ENCODE measurements around the gene SLC66A3.

The SLC66A3 gene

DNA sequence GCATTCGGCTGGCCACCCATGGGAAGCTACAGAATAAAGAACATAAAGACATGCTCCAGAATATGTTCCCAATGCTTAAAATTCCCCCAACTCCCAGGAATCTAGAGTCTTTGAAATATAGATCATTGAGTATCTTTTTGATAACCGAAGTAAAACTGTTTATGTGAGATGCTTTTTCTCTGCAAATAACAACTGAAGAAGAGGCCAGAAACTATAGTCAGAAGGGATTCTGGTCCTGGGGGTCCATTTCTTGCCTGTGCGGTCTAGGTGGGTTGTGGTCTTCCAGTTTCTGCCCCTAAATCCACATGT is 30.6 kb upstream of the SLC66A3 start:
- H3K27me3 ChIP-seq (ENCODE audit: control insufficient read depth in 1 of 2, insufficient read depth in 2 of 2, low read length in 2 of 2) = no peaks in the 10 kb centered on the region
- H3K27ac ChIP-seq (ENCODE audit: low read length) = no peak overlapping the region
- H3K9ac ChIP-seq (ENCODE audit: low read length in 2 of 2) = no peak overlapping the region
- no peaks in the 10 kb centered on the region for H3K36me3 ChIP-seq (ENCODE audit: control insufficient read depth in 2 of 2, insufficient read depth in 2 of 2, low read length in 2 of 2)
- peaks cover 7% of the 10 kb centered on the region for H3K4me1 ChIP-seq (ENCODE audit: control insufficient read depth, insufficient read depth, low read length)
- no peaks in the 10 kb centered on the region for H3K9me3 ChIP-seq (ENCODE audit: control insufficient read depth in 2 of 2, low read length in 2 of 2)
- no peak overlapping the region for H3K4me3 ChIP-seq (ENCODE audit: low read length in 2 of 2)

DNA sequence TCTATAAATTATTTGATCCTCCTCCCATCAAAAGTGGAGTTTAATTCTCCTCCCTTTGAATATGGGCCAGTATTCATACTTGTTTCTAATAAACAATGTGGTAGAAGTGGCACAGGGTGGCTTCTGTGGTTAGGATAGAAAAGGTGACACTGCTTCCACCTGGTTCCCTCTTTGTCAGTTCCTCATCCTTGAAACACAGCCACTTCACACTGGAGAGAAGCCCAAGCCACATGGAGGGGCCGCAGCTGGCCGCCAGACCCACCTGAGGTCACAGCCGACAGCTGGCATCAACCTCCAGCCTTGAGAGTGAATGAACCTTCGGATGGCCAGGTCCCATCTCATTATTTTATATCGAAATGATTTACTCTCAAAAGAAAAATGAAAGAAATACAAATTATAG is 27.5 kb upstream of the SLC66A3 start:
- H3K27ac ChIP-seq (ENCODE audit: low read length) = no peak overlapping the region
- H3K36me3 ChIP-seq (ENCODE audit: control insufficient read depth in 2 of 2, insufficient read depth in 2 of 2, low read length in 2 of 2) = no peaks in the 10 kb centered on the region
- no peaks in the 10 kb centered on the region for H3K9me3 ChIP-seq (ENCODE audit: control insufficient read depth in 2 of 2, low read length in 2 of 2)
- no peak overlapping the region for H3K9ac ChIP-seq (ENCODE audit: low read length in 2 of 2)
- H3K27me3 ChIP-seq (ENCODE audit: control insufficient read depth in 1 of 2, insufficient read depth in 2 of 2, low read length in 2 of 2) = peaks cover 0 to 5% of the 10 kb centered on the region in 2 donors
- no peak overlapping the region for H3K4me3 ChIP-seq (ENCODE audit: low read length in 2 of 2)
- H3K4me1 ChIP-seq (ENCODE audit: control insufficient read depth, insufficient read depth, low read length) = peaks cover 17% of the 10 kb centered on the region

DNA sequence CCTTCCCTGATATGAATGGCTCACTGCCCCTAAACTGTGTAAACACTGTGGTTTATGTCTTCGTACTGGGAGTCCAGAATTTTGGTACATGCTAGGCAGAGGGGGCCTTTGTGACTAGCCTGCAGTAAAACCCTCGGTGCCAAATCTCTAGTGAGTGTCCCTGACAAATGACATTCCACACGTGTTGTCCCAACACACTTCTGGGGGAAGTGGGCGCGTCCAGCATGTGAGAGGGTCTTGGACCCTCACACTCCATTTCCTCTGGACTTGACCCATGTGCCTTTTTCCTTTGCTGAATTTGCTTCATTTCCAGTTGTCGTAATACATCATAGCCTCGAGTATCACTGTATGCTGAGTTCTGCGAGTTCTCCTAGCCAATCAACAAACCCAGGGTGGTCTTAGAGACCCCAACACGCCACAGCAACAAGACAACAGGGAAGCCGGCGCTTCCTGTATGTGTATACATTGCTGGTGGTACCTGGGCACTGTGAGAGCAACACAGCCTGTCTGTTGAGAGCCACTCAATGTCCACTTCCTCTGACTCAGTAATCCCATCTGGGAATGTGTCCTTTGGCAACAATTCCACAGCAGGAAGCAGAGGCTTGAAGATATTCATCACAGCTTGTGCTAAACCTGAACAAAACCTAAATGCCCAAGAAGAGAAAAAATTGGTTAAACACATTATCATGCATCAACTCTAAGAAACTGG is 26.9 kb upstream of the SLC66A3 start:
- Histone ChIP-seq H3K4me1 (ENCODE audit: control insufficient read depth, insufficient read depth, low read length) (peaks cover 22% of the 10 kb centered on the region), H3K36me3 (ENCODE audit: control insufficient read depth in 2 of 2, insufficient read depth in 2 of 2, low read length in 2 of 2) (no peaks in the 10 kb centered on the region), H3K9ac (ENCODE audit: low read length in 2 of 2) (no peak overlapping the region), H3K27me3 (ENCODE audit: control insufficient read depth in 1 of 2, insufficient read depth in 2 of 2, low read length in 2 of 2) (peaks cover 0 to 5% of the 10 kb centered on the region in 2 donors), H3K9me3 (ENCODE audit: control insufficient read depth in 2 of 2, low read length in 2 of 2) (no peaks in the 10 kb centered on the region), H3K27ac (ENCODE audit: low read length) (no peak overlapping the region), H3K4me3 (ENCODE audit: low read length in 2 of 2) (no peak overlapping the region)

DNA sequence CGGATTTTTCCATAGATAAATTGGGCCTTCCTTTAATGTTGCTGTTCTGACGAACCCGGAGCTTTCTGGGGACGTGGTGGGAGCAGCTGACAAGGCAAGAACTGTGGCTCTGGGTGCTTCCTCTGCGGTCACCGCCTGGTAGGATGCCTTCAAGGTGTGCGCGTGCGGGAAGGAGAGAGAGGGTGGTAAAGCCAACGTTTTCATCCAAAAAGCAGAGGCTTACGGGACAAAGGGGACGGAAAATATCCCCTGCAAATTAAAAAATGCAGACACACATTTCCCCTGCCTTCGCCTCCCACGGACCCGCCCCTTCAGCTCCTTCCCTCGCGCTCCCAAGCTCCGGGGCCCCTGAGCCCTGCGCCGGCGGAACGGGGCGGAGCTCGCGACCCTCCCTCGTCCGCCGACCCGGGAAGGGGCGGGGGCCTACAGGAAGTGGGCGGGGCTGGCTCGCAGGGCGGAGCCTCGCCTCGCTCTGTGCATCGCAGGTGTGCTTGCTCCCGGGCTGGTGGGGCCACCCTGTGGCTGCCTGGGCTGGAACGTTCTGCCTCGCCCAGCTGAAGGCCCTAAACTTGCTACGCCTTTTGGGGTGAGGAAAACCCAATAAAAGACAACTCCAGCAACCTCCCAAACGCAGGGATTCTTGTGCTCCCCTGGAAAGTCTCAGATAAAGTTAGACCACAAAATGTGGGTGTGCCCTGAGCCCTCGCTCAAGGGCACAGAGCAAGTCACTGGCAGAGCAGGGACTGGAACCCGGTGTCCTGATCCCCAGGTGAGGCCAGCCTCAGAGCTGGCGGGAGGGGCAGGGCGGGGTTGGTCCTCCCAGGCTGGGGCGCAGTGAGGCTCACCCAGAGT is 25.4 kb upstream of the SLC66A3 start:
- H3K9ac ChIP-seq (ENCODE audit: low read length in 2 of 2) = peak overlapping the region in 1 of 2 donors; percentile 21
- H3K27ac ChIP-seq (ENCODE audit: low read length) = no peak overlapping the region
- peaks cover 29% of the 10 kb centered on the region for H3K4me1 ChIP-seq (ENCODE audit: control insufficient read depth, insufficient read depth, low read length)
- peak overlapping the region; percentile 53 to 66 for H3K4me3 ChIP-seq (ENCODE audit: low read length in 2 of 2)
- no peaks in the 10 kb centered on the region for H3K9me3 ChIP-seq (ENCODE audit: control insufficient read depth in 2 of 2, low read length in 2 of 2)
- H3K27me3 ChIP-seq (ENCODE audit: control insufficient read depth in 1 of 2, insufficient read depth in 2 of 2, low read length in 2 of 2) = peaks cover 0 to 5% of the 10 kb centered on the region in 2 donors
- H3K36me3 ChIP-seq (ENCODE audit: control insufficient read depth in 2 of 2, insufficient read depth in 2 of 2, low read length in 2 of 2) = no peaks in the 10 kb centered on the region

DNA sequence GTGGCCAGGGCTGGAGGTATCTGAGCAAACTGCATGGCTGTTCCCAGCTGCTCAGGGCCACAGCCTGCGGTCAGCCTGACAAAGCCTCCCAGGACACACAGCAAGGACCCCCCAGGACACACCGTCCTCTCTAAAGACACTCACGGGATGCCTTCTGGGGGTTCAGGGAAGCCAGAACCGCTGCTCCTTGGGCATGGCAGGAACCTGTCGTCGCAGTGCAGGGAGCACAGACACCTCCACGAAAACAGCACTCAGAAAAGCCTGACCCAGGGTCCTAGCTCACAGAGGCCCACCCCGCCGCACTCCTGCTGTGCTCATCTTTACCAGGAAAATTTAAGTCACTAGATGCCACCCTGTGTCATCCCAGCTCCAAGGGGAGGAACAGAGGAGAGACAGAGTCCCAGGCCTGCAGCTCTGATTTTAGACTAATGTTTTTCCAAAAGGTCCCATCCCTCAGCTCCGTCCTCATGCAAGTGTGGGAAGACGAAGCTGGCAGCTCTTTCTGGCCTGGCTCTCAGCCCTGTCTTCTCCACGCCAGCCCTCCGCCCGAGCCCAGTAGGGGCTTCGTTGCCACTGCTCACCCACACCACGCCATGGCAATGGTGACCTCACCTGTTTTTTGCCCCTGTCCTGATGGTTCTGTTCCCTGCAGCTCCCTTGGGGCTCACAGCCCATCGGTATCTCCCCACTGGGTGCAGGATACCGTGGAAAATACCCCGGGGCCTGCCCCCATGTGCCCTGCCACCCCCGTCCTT is 23.9 kb upstream of the SLC66A3 start:
- H3K27me3 ChIP-seq (ENCODE audit: control insufficient read depth in 1 of 2, insufficient read depth in 2 of 2, low read length in 2 of 2) = peaks cover 0 to 5% of the 10 kb centered on the region in 2 donors
- H3K9me3 ChIP-seq (ENCODE audit: control insufficient read depth in 2 of 2, low read length in 2 of 2) = no peaks in the 10 kb centered on the region
- no peak overlapping the region for H3K9ac ChIP-seq (ENCODE audit: low read length in 2 of 2)
- H3K4me1 ChIP-seq (ENCODE audit: control insufficient read depth, insufficient read depth, low read length) = peaks cover 29% of the 10 kb centered on the region
- H3K4me3 ChIP-seq (ENCODE audit: low read length in 2 of 2) = no peak overlapping the region
- H3K27ac ChIP-seq (ENCODE audit: low read length) = no peak overlapping the region
- H3K36me3 ChIP-seq (ENCODE audit: control insufficient read depth in 2 of 2, insufficient read depth in 2 of 2, low read length in 2 of 2) = no peaks in the 10 kb centered on the region

DNA sequence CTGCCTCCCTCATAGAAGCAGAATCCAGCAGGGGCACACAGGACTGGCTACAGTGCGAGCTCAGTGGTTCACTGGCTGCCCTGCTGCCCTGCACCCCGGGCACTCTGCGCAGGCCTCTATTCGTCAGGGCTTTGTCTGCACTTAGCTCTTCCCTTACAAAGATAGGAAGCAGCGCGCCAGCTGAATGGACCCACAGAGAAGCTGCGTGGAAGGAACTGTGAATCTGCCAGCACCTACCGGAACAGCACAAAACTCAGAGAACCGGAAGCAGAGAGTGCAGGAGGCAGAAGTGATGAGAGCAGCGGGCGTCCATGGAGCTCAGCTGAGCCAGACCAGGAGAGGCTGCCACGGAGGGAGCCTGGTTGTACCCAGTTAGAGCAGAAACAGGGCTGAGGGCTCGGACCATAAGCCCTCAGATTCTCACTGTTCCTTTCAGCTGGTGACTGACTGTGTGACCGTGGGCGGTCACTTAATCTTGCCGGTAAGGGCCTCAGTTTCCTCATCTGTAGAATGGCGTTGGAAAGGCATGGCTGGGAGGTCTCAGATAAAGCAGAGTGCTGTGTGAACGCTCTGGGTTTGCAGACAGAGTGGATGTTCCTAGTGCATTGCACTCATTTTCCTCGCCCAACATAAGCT is 23.1 kb upstream of the SLC66A3 start:
- Histone ChIP-seq H3K27me3 (ENCODE audit: control insufficient read depth in 1 of 2, insufficient read depth in 2 of 2, low read length in 2 of 2) (peaks cover 0 to 5% of the 10 kb centered on the region in 2 donors), H3K4me1 (ENCODE audit: control insufficient read depth, insufficient read depth, low read length) (peaks cover 29% of the 10 kb centered on the region), H3K9ac (ENCODE audit: low read length in 2 of 2) (no peak overlapping the region), H3K4me3 (ENCODE audit: low read length in 2 of 2) (peak overlapping the region in 1 of 2 donors; percentile 85), H3K9me3 (ENCODE audit: control insufficient read depth in 2 of 2, low read length in 2 of 2) (no peaks in the 10 kb centered on the region), H3K27ac (ENCODE audit: low read length) (no peak overlapping the region), H3K36me3 (ENCODE audit: control insufficient read depth in 2 of 2, insufficient read depth in 2 of 2, low read length in 2 of 2) (no peaks in the 10 kb centered on the region)

DNA sequence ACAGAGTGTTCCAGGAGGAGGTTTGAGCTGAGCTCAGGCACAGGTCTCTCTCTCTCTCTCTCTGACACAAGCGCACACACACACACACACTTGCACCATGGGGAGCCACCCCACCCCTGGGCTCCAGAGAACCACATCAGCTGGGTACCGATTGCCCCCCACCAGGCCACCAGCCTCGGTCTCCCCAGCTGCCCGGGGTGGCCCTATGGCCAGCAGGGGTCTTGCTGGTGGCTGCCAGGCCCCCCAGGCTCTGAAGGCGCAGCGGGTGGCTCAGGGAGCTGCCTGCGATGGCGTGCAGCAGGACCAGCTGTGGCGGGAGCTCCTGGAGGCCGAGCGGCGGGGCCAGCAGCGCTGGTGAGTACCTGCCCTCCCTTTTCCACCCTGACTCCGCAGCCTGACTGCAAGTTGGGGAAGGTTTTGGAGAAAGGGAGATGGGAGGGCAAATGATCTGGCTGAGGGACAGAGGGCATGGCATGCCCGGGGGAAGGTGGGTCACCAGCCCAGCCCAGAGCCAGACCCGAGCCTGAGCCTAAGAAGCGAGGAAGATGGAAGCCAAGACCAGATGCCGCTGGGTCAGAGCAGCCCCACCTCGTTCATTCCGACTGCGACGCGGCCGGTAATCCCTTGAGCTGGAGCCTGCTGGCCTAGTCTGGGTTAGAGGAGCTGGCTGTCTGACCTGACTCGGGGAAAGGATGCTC is 21.9 kb upstream of the SLC66A3 start:
- Histone ChIP-seq H3K9me3 (ENCODE audit: control insufficient read depth in 2 of 2, low read length in 2 of 2) (no peaks in the 10 kb centered on the region), H3K4me3 (ENCODE audit: low read length in 2 of 2) (peak overlapping the region; percentile 84 to 85), H3K27me3 (ENCODE audit: control insufficient read depth in 1 of 2, insufficient read depth in 2 of 2, low read length in 2 of 2) (peaks cover 0 to 5% of the 10 kb centered on the region in 2 donors), H3K4me1 (ENCODE audit: control insufficient read depth, insufficient read depth, low read length) (peaks cover 27% of the 10 kb centered on the region), H3K9ac (ENCODE audit: low read length in 2 of 2) (peak overlapping the region; percentile 60 to 64), H3K36me3 (ENCODE audit: control insufficient read depth in 2 of 2, insufficient read depth in 2 of 2, low read length in 2 of 2) (no peaks in the 10 kb centered on the region), H3K27ac (ENCODE audit: low read length) (no peak overlapping the region)

DNA sequence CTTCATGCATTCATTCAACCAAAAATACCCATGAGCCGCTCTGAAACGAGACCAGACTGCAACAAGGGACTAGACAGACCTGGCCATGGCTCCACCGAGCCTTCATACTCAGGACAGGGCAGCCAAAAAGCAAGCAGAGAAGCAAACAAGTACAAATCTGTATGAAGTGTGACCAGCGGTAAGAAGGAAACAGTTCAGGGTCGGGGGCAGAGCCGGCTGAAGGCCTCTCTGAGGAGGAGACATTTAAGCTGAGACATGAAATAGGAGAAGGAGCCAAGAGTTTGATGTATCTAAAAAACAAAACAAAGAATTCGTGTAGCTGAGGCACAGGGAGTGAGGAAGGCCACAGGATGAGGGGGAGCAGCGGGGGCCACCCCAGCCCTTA is 21.3 kb upstream of the SLC66A3 start:
- no peaks in the 10 kb centered on the region for H3K9me3 ChIP-seq (ENCODE audit: control insufficient read depth in 2 of 2, low read length in 2 of 2)
- no peak overlapping the region for H3K9ac ChIP-seq (ENCODE audit: low read length in 2 of 2)
- H3K4me1 ChIP-seq (ENCODE audit: control insufficient read depth, insufficient read depth, low read length) = peaks cover 27% of the 10 kb centered on the region
- H3K27me3 ChIP-seq (ENCODE audit: control insufficient read depth in 1 of 2, insufficient read depth in 2 of 2, low read length in 2 of 2) = peaks cover 0 to 5% of the 10 kb centered on the region in 2 donors
- peak overlapping the region; percentile 84 to 85 for H3K4me3 ChIP-seq (ENCODE audit: low read length in 2 of 2)
- no peaks in the 10 kb centered on the region for H3K36me3 ChIP-seq (ENCODE audit: control insufficient read depth in 2 of 2, insufficient read depth in 2 of 2, low read length in 2 of 2)
- no peak overlapping the region for H3K27ac ChIP-seq (ENCODE audit: low read length)

DNA sequence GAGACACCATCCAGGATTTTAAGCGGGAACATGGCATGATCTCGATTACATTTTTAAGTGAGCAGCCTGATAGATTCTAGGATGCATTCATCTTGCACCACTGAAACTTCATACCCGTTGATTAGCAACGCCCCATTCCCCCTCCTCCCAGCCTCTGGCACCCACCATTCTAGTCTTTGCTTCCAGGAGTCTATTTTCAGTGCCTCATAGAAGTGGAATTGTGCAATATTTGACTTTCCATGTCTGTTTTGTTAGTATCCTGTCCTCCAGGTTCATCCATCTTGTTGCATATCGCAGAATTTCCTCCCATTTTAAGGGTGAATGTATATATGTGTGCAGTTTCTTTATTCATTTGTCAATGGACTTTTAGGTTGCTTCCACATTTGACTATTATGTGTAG is 20.9 kb upstream of the SLC66A3 start:
- H3K4me3 ChIP-seq (ENCODE audit: low read length in 2 of 2) = no peak overlapping the region
- peaks cover 27% of the 10 kb centered on the region for H3K4me1 ChIP-seq (ENCODE audit: control insufficient read depth, insufficient read depth, low read length)
- H3K9ac ChIP-seq (ENCODE audit: low read length in 2 of 2) = no peak overlapping the region
- no peak overlapping the region for H3K27ac ChIP-seq (ENCODE audit: low read length)
- peaks cover 0 to 5% of the 10 kb centered on the region in 2 donors for H3K27me3 ChIP-seq (ENCODE audit: control insufficient read depth in 1 of 2, insufficient read depth in 2 of 2, low read length in 2 of 2)
- no peaks in the 10 kb centered on the region for H3K36me3 ChIP-seq (ENCODE audit: control insufficient read depth in 2 of 2, insufficient read depth in 2 of 2, low read length in 2 of 2)
- no peaks in the 10 kb centered on the region for H3K9me3 ChIP-seq (ENCODE audit: control insufficient read depth in 2 of 2, low read length in 2 of 2)

DNA sequence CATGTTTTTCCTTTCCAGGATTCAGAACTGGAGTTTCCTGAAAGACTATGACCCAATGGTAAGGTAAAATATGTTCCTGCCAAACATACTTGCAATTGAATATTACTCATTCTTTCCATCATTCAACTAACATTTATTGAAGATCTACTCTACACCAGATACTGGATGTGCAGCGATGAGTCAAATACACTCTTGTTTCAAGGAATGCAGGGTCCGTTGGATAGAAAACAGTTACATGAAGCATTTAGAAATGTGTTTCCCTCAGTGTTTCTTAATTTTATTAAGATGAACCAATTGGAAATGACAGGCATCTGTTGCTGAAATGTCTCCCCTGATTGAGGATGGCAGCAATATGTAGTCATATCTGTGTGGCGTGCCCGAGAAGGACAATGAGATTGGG is 14.8 kb upstream of the SLC66A3 start:
- H3K4me1 ChIP-seq (ENCODE audit: control insufficient read depth, insufficient read depth, low read length) = no peaks in the 10 kb centered on the region
- peaks cover 0 to 4% of the 10 kb centered on the region in 2 donors for H3K27me3 ChIP-seq (ENCODE audit: control insufficient read depth in 1 of 2, insufficient read depth in 2 of 2, low read length in 2 of 2)
- H3K36me3 ChIP-seq (ENCODE audit: control insufficient read depth in 2 of 2, insufficient read depth in 2 of 2, low read length in 2 of 2) = no peaks in the 10 kb centered on the region
- no peak overlapping the region for H3K27ac ChIP-seq (ENCODE audit: low read length)
- no peaks in the 10 kb centered on the region for H3K9me3 ChIP-seq (ENCODE audit: control insufficient read depth in 2 of 2, low read length in 2 of 2)
- no peak overlapping the region for H3K9ac ChIP-seq (ENCODE audit: low read length in 2 of 2)
- H3K4me3 ChIP-seq (ENCODE audit: low read length in 2 of 2) = no peak overlapping the region

All from stomach smooth muscle (tissue), 2 donors.